Measurements from ENCODE around the gene CHAF1A.

The CHAF1A gene

DNA sequence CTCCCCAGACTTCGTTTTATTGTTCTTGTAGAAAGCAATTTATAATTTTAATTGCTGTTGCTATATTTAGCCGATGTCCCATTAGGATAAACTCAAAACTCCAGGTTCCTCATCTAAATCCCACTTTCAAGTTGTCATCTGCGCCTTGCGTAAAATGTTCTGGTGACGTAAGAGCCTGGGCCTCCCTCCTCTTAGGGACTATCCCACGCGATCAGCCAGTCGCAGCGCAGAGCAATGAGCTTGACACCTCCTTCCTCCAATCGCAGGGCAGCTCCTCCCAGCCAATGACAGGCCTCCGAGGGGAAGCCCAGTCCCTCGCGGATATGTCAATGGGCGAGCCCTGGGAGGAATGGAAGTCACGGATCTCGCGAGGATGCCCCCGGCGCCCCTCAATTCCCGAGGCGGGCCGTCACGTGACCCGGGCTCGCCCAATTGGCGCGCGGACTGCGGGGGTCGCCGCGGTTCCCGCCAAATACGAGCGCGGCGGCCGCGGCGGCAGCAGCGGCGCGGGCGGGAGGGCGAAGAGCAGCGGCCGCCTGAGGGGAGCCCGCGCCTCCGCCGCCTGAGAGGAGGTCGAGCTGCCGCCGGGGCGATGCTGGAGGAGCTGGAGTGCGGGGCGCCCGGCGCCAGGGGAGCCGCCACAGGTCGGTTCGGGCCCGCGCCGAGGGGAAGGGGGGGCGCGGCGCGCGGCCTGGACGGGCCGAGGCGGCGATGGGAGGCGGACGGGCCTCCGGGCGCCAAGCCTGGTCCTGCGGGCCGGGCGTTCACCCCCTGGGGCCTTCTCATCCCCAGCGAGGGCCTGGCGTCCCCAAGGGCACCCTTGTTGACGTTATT, at the start of gene CHAF1A:
TSS of gene CHAF1A (plus strand) at position 470 of the 834 bp plus-strand sequence. CDS start at position 593, 123 bp downstream.
- TF ChIP-seq, protein P1, sequence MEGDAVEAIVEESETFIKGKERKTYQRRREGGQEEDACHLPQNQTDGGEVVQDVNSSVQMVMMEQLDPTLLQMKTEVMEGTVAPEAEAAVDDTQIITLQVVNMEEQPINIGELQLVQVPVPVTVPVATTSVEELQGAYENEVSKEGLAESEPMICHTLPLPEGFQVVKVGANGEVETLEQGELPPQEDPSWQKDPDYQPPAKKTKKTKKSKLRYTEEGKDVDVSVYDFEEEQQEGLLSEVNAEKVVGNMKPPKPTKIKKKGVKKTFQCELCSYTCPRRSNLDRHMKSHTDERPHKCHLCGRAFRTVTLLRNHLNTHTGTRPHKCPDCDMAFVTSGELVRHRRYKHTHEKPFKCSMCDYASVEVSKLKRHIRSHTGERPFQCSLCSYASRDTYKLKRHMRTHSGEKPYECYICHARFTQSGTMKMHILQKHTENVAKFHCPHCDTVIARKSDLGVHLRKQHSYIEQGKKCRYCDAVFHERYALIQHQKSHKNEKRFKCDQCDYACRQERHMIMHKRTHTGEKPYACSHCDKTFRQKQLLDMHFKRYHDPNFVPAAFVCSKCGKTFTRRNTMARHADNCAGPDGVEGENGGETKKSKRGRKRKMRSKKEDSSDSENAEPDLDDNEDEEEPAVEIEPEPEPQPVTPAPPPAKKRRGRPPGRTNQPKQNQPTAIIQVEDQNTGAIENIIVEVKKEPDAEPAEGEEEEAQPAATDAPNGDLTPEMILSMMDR (IDR thresholded peaks at IDR 0.05; ENCODE audit: low read depth, low read length, missing control alignments) = no peak
- peak; percentile 100 for DNase-seq (ENCODE audit: low read depth)
- H3K4me3 ChIP-seq (ENCODE audit: low read depth, low read length) = peak within 1 kb of the TSS; percentile 78

DNA sequence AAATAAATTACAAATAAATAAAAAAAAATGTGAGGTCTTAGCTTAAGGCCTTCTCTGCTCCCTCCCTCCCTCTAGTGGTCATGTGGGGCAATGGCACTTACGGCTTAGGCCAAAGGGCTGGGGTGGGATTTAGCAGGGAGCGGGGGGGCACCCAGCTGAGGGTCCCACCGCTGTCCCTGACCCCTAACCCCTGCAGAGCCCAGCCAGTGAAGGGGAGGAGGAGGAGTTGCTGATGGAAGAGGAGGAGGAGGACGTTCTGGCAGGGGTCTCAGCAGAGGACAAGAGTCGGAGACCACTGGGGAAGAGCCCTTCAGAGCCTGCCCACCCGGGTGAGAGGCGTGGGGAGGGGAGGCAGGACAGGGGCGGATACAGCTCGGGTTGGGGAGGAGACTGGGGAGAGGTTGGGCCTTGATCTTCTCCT, 49.7 kb upstream of the CHAF1A start:
- H3K4me3 ChIP-seq (ENCODE audit: low read depth, low read length) = no peak overlapping the region
- TF ChIP-seq, protein P1 (IDR thresholded peaks at IDR 0.05; ENCODE audit: low read depth, low read length, missing control alignments) = peak; percentile 72
- no peak for DNase-seq (ENCODE audit: low read depth)

DNA sequence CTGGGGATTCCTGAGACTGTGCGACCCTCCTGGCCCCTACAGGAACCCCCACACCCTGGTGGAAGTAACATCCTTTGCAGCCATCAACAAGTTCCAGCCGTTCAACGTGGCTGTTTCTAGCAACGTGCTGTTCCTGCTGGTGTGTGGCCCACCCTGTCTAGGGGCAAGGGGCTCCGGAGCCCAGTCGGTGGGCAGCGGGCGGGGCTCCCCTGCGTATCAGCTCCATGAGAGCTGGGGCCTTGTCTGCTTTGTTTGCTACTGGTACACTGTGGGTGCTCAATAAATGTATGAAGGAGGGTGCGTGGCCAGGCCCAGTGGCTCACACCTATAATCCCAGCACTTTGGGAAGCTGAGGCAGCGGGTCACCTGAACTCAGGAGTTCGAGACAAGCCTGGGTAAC, 48.2 kb upstream of the CHAF1A start:
- H3K4me3 ChIP-seq (ENCODE audit: low read depth, low read length) = no peak overlapping the region
- DNase-seq (ENCODE audit: low read depth) = no peak
- TF ChIP-seq, protein P1 (IDR thresholded peaks at IDR 0.05; ENCODE audit: low read depth, low read length, missing control alignments) = no peak

GRCh38 chr19:4354897-4355296, 47.5 kb upstream of the CHAF1A start:
- DNase-seq (ENCODE audit: low read depth) = no peak
- TF ChIP-seq, protein P1 (IDR thresholded peaks at IDR 0.05; ENCODE audit: low read depth, low read length, missing control alignments) = no peak
- no peak overlapping the region for H3K4me3 ChIP-seq (ENCODE audit: low read depth, low read length)

DNA sequence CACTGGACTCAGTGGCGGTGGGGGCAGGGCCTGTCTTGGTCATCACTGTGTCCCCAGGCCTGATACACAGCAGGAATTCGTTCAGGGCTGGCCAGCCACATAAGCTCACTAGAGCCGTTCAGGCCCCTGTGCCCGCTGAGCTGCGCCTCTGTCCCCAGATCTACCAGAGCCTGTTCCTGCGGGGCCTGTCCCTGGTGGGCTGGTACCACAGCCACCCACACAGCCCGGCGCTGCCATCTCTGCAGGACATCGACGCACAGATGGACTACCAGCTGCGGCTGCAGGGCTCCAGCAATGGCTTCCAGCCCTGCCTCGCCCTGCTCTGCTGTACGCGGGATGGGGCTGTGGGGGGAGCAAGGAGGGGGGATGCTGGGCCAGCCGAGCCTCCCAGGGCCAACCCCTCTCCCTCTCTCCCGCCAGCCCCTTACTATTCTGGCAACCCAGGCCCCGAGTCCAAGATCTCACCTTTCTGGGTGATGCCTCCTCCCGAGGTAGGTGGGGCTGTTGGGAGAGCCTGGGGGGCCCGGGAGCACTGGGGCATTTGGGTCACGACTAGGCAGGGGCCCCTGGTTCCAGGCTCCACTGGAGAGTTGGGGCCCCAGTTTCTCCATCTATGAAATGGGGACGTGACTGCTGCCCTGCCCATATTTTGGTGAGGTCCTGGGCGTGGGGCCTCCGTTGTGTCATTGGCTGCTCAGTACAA, 45.2 kb upstream of the CHAF1A start:
- TF ChIP-seq, protein P1 (IDR thresholded peaks at IDR 0.05; ENCODE audit: low read depth, low read length, missing control alignments) = no peak
- DNase-seq (ENCODE audit: low read depth) = no peak

DNA sequence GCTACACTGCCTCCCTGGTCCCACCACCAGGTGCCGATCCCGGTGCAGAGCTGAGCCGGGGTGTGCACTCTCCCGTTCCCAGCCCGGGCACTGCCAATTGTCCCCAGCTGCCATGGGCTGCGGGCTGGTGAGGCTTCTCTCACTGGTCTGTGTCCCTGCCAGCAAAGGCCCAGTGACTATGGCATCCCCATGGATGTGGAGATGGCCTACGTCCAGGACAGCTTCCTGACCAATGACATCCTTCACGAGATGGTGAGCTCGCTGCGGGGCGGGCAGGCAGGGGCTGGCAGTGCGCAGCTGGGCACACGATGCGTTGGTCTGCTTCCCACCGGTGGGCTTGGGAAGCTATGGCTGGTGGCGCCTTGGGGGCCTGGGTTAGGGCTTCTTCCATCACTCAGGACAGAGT, 44.5 kb upstream of the CHAF1A start:
- TF ChIP-seq, protein P1 (IDR thresholded peaks at IDR 0.05; ENCODE audit: low read depth, low read length, missing control alignments) = no peak
- DNase-seq (ENCODE audit: low read depth) = no peak
- no peak overlapping the region for H3K4me3 ChIP-seq (ENCODE audit: low read depth, low read length)

More for the DNA sequence above, 45.2 kb upstream of the CHAF1A start:
- H3K4me3 ChIP-seq (ENCODE audit: low read depth, low read length) = no peak overlapping the region
